Superior temporal gyrus (tissue), 1 donor: ENCODE data around the gene GRK7.
"Not testable (repeated sequence)": the region's sequence is repeated elsewhere in the genome, so short reads cannot be mapped to it uniquely, and the experiment has no call there.

Source experiments
- DNase-seq: peaks from one replicate; pipeline ENCODE4 v3.0.0-alpha.2; 2016; ENCODE audit errors: extremely low spot score

Gene GRK7

GRCh38 chr3:141796081-141796888, 33.1 kb downstream of the GRK7 start:
- DNase-seq, result no peak

GRCh38 chr3:141796889-141797781, 33.9 kb downstream of the GRK7 start:
- DNase-seq, result no peak

GRCh38 chr3:141797819-141798447, 34.7 kb downstream of the GRK7 start:
- no peak for DNase-seq

- no peak for DNase-seq
These were observed 35.2 kb downstream of the GRK7 start for GRCh38 chr3:141798448-141798845.

- no peak for DNase-seq
These were observed 39.3 kb downstream of the GRK7 start for GRCh38 chr3:141802316-141803077.

- DNase-seq, result not testable (repeated sequence)
These were observed 40.3 kb downstream of the GRK7 start for GRCh38 chr3:141803538-141803937.

GRCh38 chr3:141804447-141804777, 41.2 kb downstream of the GRK7 start:
- no peak for DNase-seq

- DNase-seq, result no peak
These were observed 41.8 kb downstream of the GRK7 start for GRCh38 chr3:141804778-141805639.

- DNase-seq, result no peak
These were observed 44.2 kb downstream of the GRK7 start for GRCh38 chr3:141807277-141808033.

- DNase-seq, result no peak
These were observed 45.4 kb downstream of the GRK7 start for GRCh38 chr3:141808586-141808985.

- DNase-seq, result no peak
These were observed 47.0 kb downstream of the GRK7 start for GRCh38 chr3:141810161-141810560.

GRCh38 chr3:141811348-141811747, 48.1 kb downstream of the GRK7 start:
- no peak for DNase-seq

- no peak for DNase-seq
These were observed 48.9 kb downstream of the GRK7 start for GRCh38 chr3:141812084-141812483.

GRCh38 chr3:141812586-141812985, 49.4 kb downstream of the GRK7 start:
- DNase-seq, result no peak
